ENCODE results near the gene COBL. TPM values are rescaled to one million over a fixed set of nuclear protein-coding genes. Genes with fewer than 3 reads are reported as not detected.

Gene COBL
- total RNA-seq, 1 experiment from 2014 or later: 52.3 TPM

GRCh38 chr7:51010534-51010933, 306.1 kb downstream of the COBL start:
- no peak for DNase-seq
- H3K36me3 Mint-ChIP-seq (ENCODE audit: insufficient read depth in 1 of 3, low read depth in 3 of 3): no peaks in the 10 kb centered on the region; a peak in 2 of 7 replicates
- Histone ChIP-seq H2BK20ac (ENCODE audit: low read depth, low read length, poor library complexity, severe bottlenecking) (no peak overlapping the region), H3K4me2 (ENCODE audit: insufficient read depth, insufficient read length, low read length) (no peak overlapping the region), H3K23me2 (ENCODE audit: insufficient read length, low read depth, low read length, poor library complexity, severe bottlenecking) (no peaks in the 10 kb centered on the region), H3K9ac (ENCODE audit: extremely low read depth, insufficient read length, low read length) (no peak overlapping the region), H4K5ac (ENCODE audit: insufficient read length, low read depth, low read length) (no peak overlapping the region), H3K56ac (ENCODE audit: insufficient read length, low read depth, low read length) (no peak overlapping the region), H2AK5ac (ENCODE audit: insufficient read length, low read length) (no peak overlapping the region), H3K4ac (ENCODE audit: low read depth, low read length) (no peak overlapping the region), H3K18ac (ENCODE audit: insufficient read length, low read depth, low read length) (no peak overlapping the region), H3K79me1 (ENCODE audit: insufficient read depth, low read depth, low read length, poor library complexity, severe bottlenecking) (no peaks in the 10 kb centered on the region), H3K23ac (ENCODE audit: insufficient read length, low read depth, low read length) (no peak overlapping the region), H4K91ac (ENCODE audit: insufficient read length, low read depth, low read length) (no peak overlapping the region), H2BK15ac (ENCODE audit: low read depth, low read length) (no peak overlapping the region), H3K9me3 (ENCODE audit: control insufficient read depth, low read depth, low read length) (no peaks in the 10 kb centered on the region), H3K79me2 (ENCODE audit: insufficient read depth, low read length) (no peaks in the 10 kb centered on the region), H2BK12ac (ENCODE audit: insufficient read length, low read depth, low read length) (no peak overlapping the region), H2BK120ac (ENCODE audit: low read depth, low read length, poor library complexity, severe bottlenecking) (no peak overlapping the region), H3K4me1 (ENCODE audit: insufficient read depth, low read length) (no peaks in the 10 kb centered on the region), H3K14ac (ENCODE audit: insufficient read depth, low read length) (no peak overlapping the region), H2BK5ac (ENCODE audit: insufficient read length, low read length) (no peak overlapping the region), H2AFZ (ENCODE audit: low read length) (no peak overlapping the region), H4K20me1 (ENCODE audit: control insufficient read depth, insufficient read depth, insufficient read length) (no peaks in the 10 kb centered on the region), H4K8ac (replicated peaks; ENCODE audit: insufficient read length, low read depth, low read length) (no peak overlapping the region), H3K27ac (ENCODE audit: insufficient read length, low read depth, low read length) (no peak overlapping the region), H3T11ph (ENCODE audit: low read length) (no peak overlapping the region), H3K27me3 (ENCODE audit: insufficient read depth, low read length) (no peaks in the 10 kb centered on the region)
- no peaks in the 10 kb centered on the region for H3K9me3 Mint-ChIP-seq
- TF ChIP-seq CTCF (conservative IDR thresholded peaks at IDR 0.05): no peak
- peaks cover 2% of the 10 kb centered on the region for H3K27me3 Mint-ChIP-seq (ENCODE audit: low read depth)
- no peak overlapping the region for H3K27ac Mint-ChIP-seq
- no peaks in the 10 kb centered on the region for H3K4me1 Mint-ChIP-seq
- no peak overlapping the region for H3K4me3 Mint-ChIP-seq
- no CpG with 5 or more reads among the region's 7 CpGs for WGBS (ENCODE audit: extremely low coverage, insufficient read length, low lambda C conversion rate)

Measured in H9 (cell line).